Inflammatory macrophage treated with lipopolysaccharide for 4 hours (primary cell): ENCODE measurements around the gene GID4.

ENCODE experiments used
- DNase-seq: peaks from one replicate; pipeline ENCODE4 v3.0.0-alpha.2; 2020

The GID4 gene

GRCh38 chr17:18045691-18046350, 6.6 kb downstream of the GID4 start:
- no peak for DNase-seq

GRCh38 chr17:18055597-18055996, 16.4 kb downstream of the GID4 start:
- DNase-seq: no peak

- DNase-seq: no peak
Observed at GRCh38 chr17:18056214-18056613, 17.0 kb downstream of the GID4 start.

GRCh38 chr17:18059283-18059682, 20.1 kb downstream of the GID4 start:
- no peak for DNase-seq

GRCh38 chr17:18064053-18064452, 24.8 kb downstream of the GID4 start:
- no peak for DNase-seq

GRCh38 chr17:18065546-18065945, 26.3 kb downstream of the GID4 start:
- no peak for DNase-seq

- DNase-seq: no peak
Observed at GRCh38 chr17:18066866-18067265, 27.7 kb downstream of the GID4 start.

GRCh38 chr17:18069101-18069500, 29.9 kb downstream of the GID4 start:
- DNase-seq: no peak

- no peak for DNase-seq
Observed at GRCh38 chr17:18070861-18071340, 31.7 kb downstream of the GID4 start.

GRCh38 chr17:18071751-18072150, 32.5 kb downstream of the GID4 start:
- no peak for DNase-seq

- DNase-seq: no peak
Observed at GRCh38 chr17:18074566-18075272, 35.5 kb downstream of the GID4 start.

- no peak for DNase-seq
Observed at GRCh38 chr17:18076936-18077335, 37.7 kb downstream of the GID4 start.

GRCh38 chr17:18079543-18079942, 40.3 kb downstream of the GID4 start:
- no peak for DNase-seq

- no peak for DNase-seq
Observed at GRCh38 chr17:18084256-18084655, 45.0 kb downstream of the GID4 start.

- DNase-seq: peak; percentile 86
Observed at GRCh38 chr17:18087610-18088491, 48.6 kb downstream of the GID4 start, which contains the start of gene DRG2. Gene DRG2, plus strand, starts transcription at chr17:18087948. Its CDS starts 76 bp downstream, at chr17:18088024.

GRCh38 chr17:18089613-18090012, 50.4 kb downstream of the GID4 start:
- DNase-seq: no peak

- peak; percentile 38 for DNase-seq
Observed at GRCh38 chr17:18093616-18094408, 54.6 kb downstream of the GID4 start.

- no peak for DNase-seq
Observed at GRCh38 chr17:18094409-18094807, 55.2 kb downstream of the GID4 start.

- no peak for DNase-seq
Observed at GRCh38 chr17:18099516-18099915, 60.3 kb downstream of the GID4 start.

GRCh38 chr17:18100616-18101015, 61.4 kb downstream of the GID4 start:
- DNase-seq: no peak

- no peak for DNase-seq
Observed at GRCh38 chr17:18101828-18102227, 62.6 kb downstream of the GID4 start.

GRCh38 chr17:18102640-18103039, 63.4 kb downstream of the GID4 start:
- no peak for DNase-seq

- no peak for DNase-seq
Observed at GRCh38 chr17:18105027-18105426, 65.8 kb downstream of the GID4 start.
